ENCODE results near the gene NAA38. TPM values are rescaled to one million over a fixed set of nuclear protein-coding genes. Genes with fewer than 3 reads are reported as not detected.

The NAA38 gene
- total RNA-seq, 1 experiment from 2014 or later = 46.3 TPM

DNA sequence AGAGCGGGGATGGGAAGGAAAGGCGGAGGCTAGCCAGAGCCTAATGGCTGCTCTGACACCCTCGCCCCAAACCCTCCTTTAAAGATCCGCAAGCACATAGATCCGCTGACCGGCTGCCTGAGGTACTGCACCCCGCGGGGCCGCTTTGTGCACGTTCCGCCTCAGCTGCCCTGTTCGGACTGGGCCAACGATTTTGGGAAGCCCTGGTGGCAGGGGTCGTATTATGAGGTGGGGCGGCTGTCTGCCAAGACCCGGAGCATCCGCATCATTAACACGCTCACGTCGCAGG lies 1.1 kb upstream of the NAA38 start (continued):
- TF ChIP-seq ZNF317 (CRISPR knock-in tag; IDR thresholded peaks at IDR 0.05; ENCODE audit: borderline replicate concordance, low read depth) = no peak
- TF ChIP-seq MXD4 (CRISPR knock-in tag; IDR thresholded peaks at IDR 0.05; ENCODE audit: borderline replicate concordance) = no peak
- TF ChIP-seq KAT7 (CRISPR knock-in tag; IDR thresholded peaks at IDR 0.05; ENCODE audit: borderline replicate concordance) = no peak

- Mint-ChIP-seq H3K27ac (no peak within 1 kb of the TSS), H3K36me3 (peaks cover 6% of the 10 kb centered on the region), H3K9me3 (no peaks in the 10 kb centered on the region), H3K4me1 (peaks cover 22% of the 10 kb centered on the region), H3K4me3 (no peak within 1 kb of the TSS), H3K27me3 (ENCODE audit: low read depth) (peaks cover 11% of the 10 kb centered on the region)
- ATAC-seq (peak; percentile 4), DNase-seq (ENCODE audit: low spot score) (peak; percentile 83)
- TF ChIP-seq, protein P1, sequence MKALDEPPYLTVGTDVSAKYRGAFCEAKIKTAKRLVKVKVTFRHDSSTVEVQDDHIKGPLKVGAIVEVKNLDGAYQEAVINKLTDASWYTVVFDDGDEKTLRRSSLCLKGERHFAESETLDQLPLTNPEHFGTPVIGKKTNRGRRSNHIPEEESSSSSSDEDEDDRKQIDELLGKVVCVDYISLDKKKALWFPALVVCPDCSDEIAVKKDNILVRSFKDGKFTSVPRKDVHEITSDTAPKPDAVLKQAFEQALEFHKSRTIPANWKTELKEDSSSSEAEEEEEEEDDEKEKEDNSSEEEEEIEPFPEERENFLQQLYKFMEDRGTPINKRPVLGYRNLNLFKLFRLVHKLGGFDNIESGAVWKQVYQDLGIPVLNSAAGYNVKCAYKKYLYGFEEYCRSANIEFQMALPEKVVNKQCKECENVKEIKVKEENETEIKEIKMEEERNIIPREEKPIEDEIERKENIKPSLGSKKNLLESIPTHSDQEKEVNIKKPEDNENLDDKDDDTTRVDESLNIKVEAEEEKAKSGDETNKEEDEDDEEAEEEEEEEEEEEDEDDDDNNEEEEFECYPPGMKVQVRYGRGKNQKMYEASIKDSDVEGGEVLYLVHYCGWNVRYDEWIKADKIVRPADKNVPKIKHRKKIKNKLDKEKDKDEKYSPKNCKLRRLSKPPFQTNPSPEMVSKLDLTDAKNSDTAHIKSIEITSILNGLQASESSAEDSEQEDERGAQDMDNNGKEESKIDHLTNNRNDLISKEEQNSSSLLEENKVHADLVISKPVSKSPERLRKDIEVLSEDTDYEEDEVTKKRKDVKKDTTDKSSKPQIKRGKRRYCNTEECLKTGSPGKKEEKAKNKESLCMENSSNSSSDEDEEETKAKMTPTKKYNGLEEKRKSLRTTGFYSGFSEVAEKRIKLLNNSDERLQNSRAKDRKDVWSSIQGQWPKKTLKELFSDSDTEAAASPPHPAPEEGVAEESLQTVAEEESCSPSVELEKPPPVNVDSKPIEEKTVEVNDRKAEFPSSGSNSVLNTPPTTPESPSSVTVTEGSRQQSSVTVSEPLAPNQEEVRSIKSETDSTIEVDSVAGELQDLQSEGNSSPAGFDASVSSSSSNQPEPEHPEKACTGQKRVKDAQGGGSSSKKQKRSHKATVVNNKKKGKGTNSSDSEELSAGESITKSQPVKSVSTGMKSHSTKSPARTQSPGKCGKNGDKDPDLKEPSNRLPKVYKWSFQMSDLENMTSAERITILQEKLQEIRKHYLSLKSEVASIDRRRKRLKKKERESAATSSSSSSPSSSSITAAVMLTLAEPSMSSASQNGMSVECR (CRISPR knock-in tag; IDR thresholded peaks at IDR 0.05; ENCODE audit: borderline replicate concordance) = peak; percentile 74
- TF ChIP-seq HMGXB4 (CRISPR knock-in tag; IDR thresholded peaks at IDR 0.05) (peak; percentile 63; the same call in 1 of the 2 replicates), GABPB1 (CRISPR knock-in tag; IDR thresholded peaks at IDR 0.05) (peak; percentile 32; the same call in 1 of the 2 replicates), USF1 (CRISPR knock-in tag; IDR thresholded peaks at IDR 0.05) (peak; percentile 76), ZMAT4 (CRISPR knock-in tag; IDR thresholded peaks at IDR 0.05) (peak; percentile 65; the same call in 1 of the 2 replicates), ERG (CRISPR knock-in tag; IDR thresholded peaks at IDR 0.05) (no peak), ELF4 (CRISPR knock-in tag; IDR thresholded peaks at IDR 0.05; ENCODE audit: low read depth) (no peak), E2F5 (CRISPR knock-in tag; IDR thresholded peaks at IDR 0.05) (0 out of 2 replicates have a peak, but pooled peaks have one; percentile 33), ETV6 (CRISPR knock-in tag; IDR thresholded peaks at IDR 0.05) (no peak), SP1 (CRISPR knock-in tag; conservative IDR thresholded peaks at IDR 0.05) (peak; percentile 85), ATF3 (CRISPR knock-in tag; conservative IDR thresholded peaks at IDR 0.05) (no peak), CBFB (CRISPR knock-in tag; IDR thresholded peaks at IDR 0.05; ENCODE audit: low read depth) (no peak)
- TF ChIP-seq, protein P2, sequence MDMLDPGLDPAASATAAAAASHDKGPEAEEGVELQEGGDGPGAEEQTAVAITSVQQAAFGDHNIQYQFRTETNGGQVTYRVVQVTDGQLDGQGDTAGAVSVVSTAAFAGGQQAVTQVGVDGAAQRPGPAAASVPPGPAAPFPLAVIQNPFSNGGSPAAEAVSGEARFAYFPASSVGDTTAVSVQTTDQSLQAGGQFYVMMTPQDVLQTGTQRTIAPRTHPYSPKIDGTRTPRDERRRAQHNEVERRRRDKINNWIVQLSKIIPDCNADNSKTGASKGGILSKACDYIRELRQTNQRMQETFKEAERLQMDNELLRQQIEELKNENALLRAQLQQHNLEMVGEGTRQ (CRISPR knock-in tag; IDR thresholded peaks at IDR 0.05) = peak; percentile 74
- TF ChIP-seq, protein P3, sequence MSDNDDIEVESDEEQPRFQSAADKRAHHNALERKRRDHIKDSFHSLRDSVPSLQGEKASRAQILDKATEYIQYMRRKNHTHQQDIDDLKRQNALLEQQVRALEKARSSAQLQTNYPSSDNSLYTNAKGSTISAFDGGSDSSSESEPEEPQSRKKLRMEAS (CRISPR knock-in tag; IDR thresholded peaks at IDR 0.05) = peak; percentile 65
- ChIA-PET CTCF (interaction anchor here (0.6 to 3.1 kb wide), 27 partner anchors 10 to 644 kb away, joined by 3 to 63 read pairs (median 4); partner anchors contain the start of genes ALOXE3, KDM6B, RNF227 and TP53), POLR2A (interaction anchor here (1.0 to 1.5 kb wide), 6 partner anchors 13 to 170 kb away, joined by 3 to 11 read pairs (median 6); partner anchors contain the start of genes DNAH2, TP53 and WRAP53)
Observed at GRCh38 chr17:7857713-7858521, 558 bp upstream of the NAA38 start, which contains the start of gene CYB5D1. Gene CYB5D1 (plus strand): TSS chr17:7858003. CDS start chr17:7858135, 132 bp downstream.

Measured in WTC11 (cell line).